Lung (tissue), 12 donors: Measurements from ENCODE around the gene POLE. TPM values are rescaled to one million over a fixed set of nuclear protein-coding genes. Genes with fewer than 3 reads are reported as not detected.
A peak's percentile ranks its signal among the peaks of the same experiment; 100 is the strongest.

ENCODE experiments used
- ATAC-seq: fragments of 200-7000 bp; cut with Tn5 transposase; one replicate; pipeline ENCODE4 v1.9.1; 2020; ENCODE audit warnings: moderate number of reproducible peaks; ENCODE audit not compliant: insufficient read depth, low FRiP score
- DNase-seq, 3 donors: peaks; one replicate each; pipeline ENCODE4 v3.0.0-alpha.2; 2013 to 2017
- H3K27ac ChIP-seq, 2 donors: one replicate each; pipeline ENCODE4 v1.5.1; 2013; ENCODE audit warnings: mild to moderate bottlenecking in 2 of 2, moderate library complexity in 2 of 2, control low read depth in 1 of 2, inconsistent platforms in 1 of 2, low read depth in 1 of 2, low read length in 1 of 2
- H3K27me3 ChIP-seq, 3 donors: one replicate each; pipeline ENCODE4 v1.5.1; 2013; ENCODE audit warnings: low read length in 2 of 3; ENCODE audit not compliant: control insufficient read depth in 3 of 3, insufficient read depth in 3 of 3
- H3K36me3 ChIP-seq, 4 donors: one replicate each; pipeline ENCODE4 v1.5.1; 2013; ENCODE audit warnings: low read length in 4 of 4, mild to moderate bottlenecking in 1 of 4, moderate library complexity in 1 of 4; ENCODE audit not compliant: control insufficient read depth in 4 of 4, insufficient read depth in 4 of 4
- H3K4me1 ChIP-seq, 5 donors: one replicate each; pipeline ENCODE4 v1.5.1; 2013; ENCODE audit warnings: low read length in 5 of 5, mild to moderate bottlenecking in 2 of 5, moderate library complexity in 1 of 5; ENCODE audit not compliant: control insufficient read depth in 5 of 5, insufficient read depth in 5 of 5
- H3K4me3 ChIP-seq: one replicate; pipeline ENCODE4 v1.5.1; 2013; ENCODE audit warnings: mild to moderate bottlenecking, control low read depth, moderate library complexity
- H3K9ac ChIP-seq, 2 donors: one replicate each; pipeline ENCODE4 v1.5.1; 2013; ENCODE audit warnings: low read length in 2 of 2, control low read depth in 1 of 2; ENCODE audit not compliant: insufficient read depth in 1 of 2
- H3K9me3 ChIP-seq, 4 donors: one replicate each; pipeline ENCODE4 v1.5.1; 2013; ENCODE audit warnings: low read length in 3 of 4, mild to moderate bottlenecking in 1 of 4, moderate library complexity in 1 of 4; ENCODE audit not compliant: control insufficient read depth in 4 of 4, insufficient read depth in 3 of 4
- WGBS, 2 donors: extraction: QIAGEN DNeasy Blood & Tissue Kit; methylation state at CpG; one replicate each; pipeline ENCODE4 v1.1.7; 2013; 5-methylcytosine and 5-hydroxymethylcytosine counted together
- polyA plus RNA-seq, 2 donors: library from polyadenylated mRNA; stranded (reverse); fragments of 200-250 nt; gene quantifications; one replicate each; pipeline ENCODE4 v1.2.1, GENCODE V29; 2013
- total RNA-seq, 2 donors: library from RNA; depleted of rRNA in 1 of 2; stranded (reverse); fragments of >200 nt in 1 of 2; gene quantifications; one replicate each; pipeline ENCODE4 v1.2.1, GENCODE V29; 2014 to 2021
- TF ChIP-seq, protein P1 (sequence below): IDR thresholded peaks from 2 replicates; pipeline ENCODE4 v1.5.1; 2012; ENCODE audit warnings: mild to moderate bottlenecking; ENCODE audit errors: control extremely low read depth, extremely low read depth
- donor health status: control.
- donor health status: control.
- donor health status: Bipolar disorder and iron deficiency.
- donor health status: healthy.
- donor health status: DM: yes; HTN: yes; CAD: no.

Gene POLE
- total and polyA plus RNA-seq, 4 donors = 9.3 to 49.9 (median 25.3) TPM

DNA sequence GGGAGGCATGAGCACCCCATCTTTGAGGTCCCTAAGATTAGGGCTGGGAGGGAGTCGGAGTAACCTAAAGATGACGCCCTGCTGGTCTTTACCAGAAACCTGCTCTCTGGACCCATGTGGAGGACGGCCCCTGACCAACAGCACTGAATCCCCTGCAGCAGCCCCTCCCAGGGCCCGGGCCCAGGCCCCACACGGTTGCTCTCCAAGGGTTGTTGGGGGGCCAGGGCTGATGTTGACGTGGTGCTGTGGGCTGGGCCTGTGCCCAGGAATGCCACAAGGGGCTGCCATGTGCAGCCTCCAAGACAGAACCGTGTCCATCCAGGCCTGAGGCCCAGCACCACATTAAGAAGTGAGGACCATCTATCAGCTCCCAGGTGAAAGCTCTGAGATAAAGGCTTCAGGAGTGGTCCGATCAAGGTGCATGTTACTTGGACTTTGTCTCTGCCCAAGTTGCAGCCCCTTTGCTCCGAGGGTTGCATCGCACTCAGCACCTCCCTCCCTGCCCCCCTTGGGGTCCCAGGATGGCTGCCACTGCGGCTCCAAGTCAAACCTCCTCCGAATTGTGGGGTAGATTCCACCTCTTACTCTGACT is 106.3 kb downstream of the POLE start:
- Histone ChIP-seq H3K36me3 (peaks cover 6 to 41% (median 20%) of the 10 kb centered on the region in 4 donors), H3K27me3 (no peaks in the 10 kb centered on the region)
- WGBS, 2 donors = 94% methylated on average over 12 of the region's 12 CpGs

DNA sequence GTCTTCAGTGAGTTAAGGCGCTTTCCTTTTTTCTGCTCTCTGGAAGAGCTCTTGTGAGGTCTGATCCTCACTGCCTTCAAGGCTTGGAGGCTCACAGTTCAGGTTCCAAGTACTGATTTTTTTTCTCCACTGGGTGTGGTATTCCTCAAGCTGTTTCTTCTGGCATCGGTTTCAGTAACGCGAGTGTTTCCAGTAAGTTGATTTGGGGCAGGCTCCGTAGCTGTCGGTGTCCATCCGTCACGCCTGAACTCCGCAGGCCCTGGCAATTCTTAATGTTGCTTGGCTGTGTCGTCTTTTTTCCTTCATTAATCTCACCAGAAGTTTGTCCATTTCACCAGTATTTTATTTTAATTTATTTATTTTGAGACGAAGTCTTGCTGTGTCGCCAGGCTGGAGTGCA is 107.4 kb downstream of the POLE start:
- Histone ChIP-seq H3K9ac (no peak overlapping the region), H3K4me1 (no peaks in the 10 kb centered on the region), H3K36me3 (peaks cover 6 to 46% (median 20%) of the 10 kb centered on the region in 4 donors), H3K4me3 (no peak overlapping the region), H3K9me3 (peaks cover 0 to 3% (median 0%) of the 10 kb centered on the region in 4 donors), H3K27ac (no peak overlapping the region), H3K27me3 (no peaks in the 10 kb centered on the region)
- ATAC-seq = no peak
- peak in 1 of 3 donors; percentile 26 for DNase-seq
- TF ChIP-seq, protein P1, sequence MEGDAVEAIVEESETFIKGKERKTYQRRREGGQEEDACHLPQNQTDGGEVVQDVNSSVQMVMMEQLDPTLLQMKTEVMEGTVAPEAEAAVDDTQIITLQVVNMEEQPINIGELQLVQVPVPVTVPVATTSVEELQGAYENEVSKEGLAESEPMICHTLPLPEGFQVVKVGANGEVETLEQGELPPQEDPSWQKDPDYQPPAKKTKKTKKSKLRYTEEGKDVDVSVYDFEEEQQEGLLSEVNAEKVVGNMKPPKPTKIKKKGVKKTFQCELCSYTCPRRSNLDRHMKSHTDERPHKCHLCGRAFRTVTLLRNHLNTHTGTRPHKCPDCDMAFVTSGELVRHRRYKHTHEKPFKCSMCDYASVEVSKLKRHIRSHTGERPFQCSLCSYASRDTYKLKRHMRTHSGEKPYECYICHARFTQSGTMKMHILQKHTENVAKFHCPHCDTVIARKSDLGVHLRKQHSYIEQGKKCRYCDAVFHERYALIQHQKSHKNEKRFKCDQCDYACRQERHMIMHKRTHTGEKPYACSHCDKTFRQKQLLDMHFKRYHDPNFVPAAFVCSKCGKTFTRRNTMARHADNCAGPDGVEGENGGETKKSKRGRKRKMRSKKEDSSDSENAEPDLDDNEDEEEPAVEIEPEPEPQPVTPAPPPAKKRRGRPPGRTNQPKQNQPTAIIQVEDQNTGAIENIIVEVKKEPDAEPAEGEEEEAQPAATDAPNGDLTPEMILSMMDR = no peak
- WGBS, 2 donors = 78 to 89% methylated on average over 12 of the region's 12 CpGs

More for the DNA sequence above, 106.3 kb downstream of the POLE start:
- DNase-seq (no peak), ATAC-seq (no peak)
- Histone ChIP-seq H3K4me1 (no peaks in the 10 kb centered on the region), H3K27ac (no peak overlapping the region), H3K9me3 (peaks cover 0 to 3% (median 0%) of the 10 kb centered on the region in 4 donors), H3K9ac (no peak overlapping the region), H3K4me3 (no peak overlapping the region)
- TF ChIP-seq, protein P1 = no peak

DNA sequence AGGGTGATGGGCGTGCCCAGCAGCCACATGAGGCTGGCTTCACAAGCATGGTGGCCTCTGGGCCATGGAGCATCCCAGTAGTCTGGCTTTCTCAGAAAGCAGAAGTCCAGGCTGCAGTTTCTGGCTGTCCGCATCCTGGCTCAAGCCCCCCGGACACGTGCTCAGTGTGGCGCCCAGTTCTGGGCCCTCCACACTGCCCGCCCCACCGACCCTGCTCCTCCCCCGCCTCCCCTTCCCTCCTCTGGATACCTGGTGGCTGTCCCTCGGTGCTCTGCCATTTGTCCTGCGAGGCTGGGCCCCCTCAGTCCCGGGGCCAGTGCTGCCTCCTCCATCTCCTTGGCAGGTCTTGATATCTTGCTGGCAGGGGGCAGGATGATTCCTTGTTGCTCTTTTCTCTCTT is 108.3 kb downstream of the POLE start:
- ATAC-seq (no peak), DNase-seq (no peak)
- TF ChIP-seq, protein P1 = no peak
- peaks cover 0 to 3% (median 0%) of the 10 kb centered on the region in 4 donors for H3K9me3 ChIP-seq
- H3K4me3 ChIP-seq = no peak overlapping the region
- no peak overlapping the region for H3K27ac ChIP-seq
- WGBS, 2 donors = 83 to 84% methylated on average over 11 of the region's 11 CpGs
- H3K4me1 ChIP-seq = no peaks in the 10 kb centered on the region
- H3K27me3 ChIP-seq = no peaks in the 10 kb centered on the region
- H3K36me3 ChIP-seq = peaks cover 6 to 56% (median 24%) of the 10 kb centered on the region in 4 donors
- H3K9ac ChIP-seq = no peak overlapping the region

DNA sequence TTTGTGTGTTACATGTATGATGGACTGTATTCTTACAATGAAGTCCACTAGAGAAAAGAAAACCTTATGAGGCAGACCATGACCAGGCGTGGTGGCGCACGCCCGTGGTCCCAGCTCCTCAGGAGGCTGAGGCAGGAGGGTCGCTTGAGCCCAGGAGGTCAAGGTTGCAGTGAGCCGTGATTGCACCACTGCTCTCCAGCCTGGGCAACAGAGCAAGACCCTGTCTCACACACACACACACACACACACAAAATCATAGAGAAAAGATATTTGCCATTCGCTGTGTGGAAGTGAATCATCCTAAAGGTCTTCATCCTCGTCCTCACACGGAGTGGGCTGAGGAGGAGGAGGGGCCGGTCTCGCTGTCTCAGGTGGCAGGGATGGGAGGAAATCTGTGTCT is 109.0 kb downstream of the POLE start:
- 87 to 94% methylated on average over 11 of the region's 11 CpGs for WGBS, 2 donors
- peaks cover 0 to 3% (median 0%) of the 10 kb centered on the region in 4 donors for H3K9me3 ChIP-seq
- H3K4me3 ChIP-seq = no peak overlapping the region
- DNase-seq = no peak
- TF ChIP-seq, protein P1 = no peak
- H3K9ac ChIP-seq = no peak overlapping the region
- H3K36me3 ChIP-seq = peaks cover 6 to 50% (median 25%) of the 10 kb centered on the region in 4 donors
- ATAC-seq = no peak
- no peak overlapping the region for H3K27ac ChIP-seq
- H3K27me3 ChIP-seq = no peaks in the 10 kb centered on the region
- H3K4me1 ChIP-seq = no peaks in the 10 kb centered on the region
